GM18508 (cell line): ENCODE measurements around the gene VAMP8.
"Not testable (repeated sequence)": the region's sequence is repeated elsewhere in the genome, so short reads cannot be mapped to it uniquely, and the experiment has no call there.

Source experiments
- ATAC-seq: cut with Tn5 transposase; IDR thresholded peaks from one replicate; pipeline ENCODE4 v1.9.1; 2021; ENCODE audit warnings: moderate number of reproducible peaks; ENCODE audit not compliant: insufficient read depth, unreplicated experiment

VAMP8 gene

DNA sequence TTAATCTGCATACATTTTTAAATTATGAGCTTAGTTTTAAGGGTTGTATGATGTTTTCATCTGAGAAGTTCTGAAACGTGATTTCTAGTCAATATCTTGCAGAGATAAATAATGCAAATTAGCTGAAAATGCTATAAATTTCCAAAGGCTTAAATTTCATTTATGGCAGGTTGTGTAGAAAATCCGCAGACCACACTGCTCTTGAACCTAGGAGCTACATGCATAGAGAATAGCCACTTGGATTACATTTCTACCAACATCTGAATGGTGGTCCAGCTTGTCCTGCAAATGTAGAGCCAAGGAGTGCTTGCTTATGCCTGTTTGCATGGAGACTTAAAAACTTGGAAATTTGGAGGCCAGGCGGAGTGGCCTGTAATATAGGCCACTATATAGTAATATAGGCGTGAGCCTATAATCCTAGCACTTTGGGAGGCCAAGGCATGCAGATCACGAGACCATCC lies 31.6 kb upstream of the VAMP8 start:
- no peak for ATAC-seq

GRCh38 chr2:85547089-85547858 lies 30.1 kb upstream of the VAMP8 start:
- no peak for ATAC-seq

DNA sequence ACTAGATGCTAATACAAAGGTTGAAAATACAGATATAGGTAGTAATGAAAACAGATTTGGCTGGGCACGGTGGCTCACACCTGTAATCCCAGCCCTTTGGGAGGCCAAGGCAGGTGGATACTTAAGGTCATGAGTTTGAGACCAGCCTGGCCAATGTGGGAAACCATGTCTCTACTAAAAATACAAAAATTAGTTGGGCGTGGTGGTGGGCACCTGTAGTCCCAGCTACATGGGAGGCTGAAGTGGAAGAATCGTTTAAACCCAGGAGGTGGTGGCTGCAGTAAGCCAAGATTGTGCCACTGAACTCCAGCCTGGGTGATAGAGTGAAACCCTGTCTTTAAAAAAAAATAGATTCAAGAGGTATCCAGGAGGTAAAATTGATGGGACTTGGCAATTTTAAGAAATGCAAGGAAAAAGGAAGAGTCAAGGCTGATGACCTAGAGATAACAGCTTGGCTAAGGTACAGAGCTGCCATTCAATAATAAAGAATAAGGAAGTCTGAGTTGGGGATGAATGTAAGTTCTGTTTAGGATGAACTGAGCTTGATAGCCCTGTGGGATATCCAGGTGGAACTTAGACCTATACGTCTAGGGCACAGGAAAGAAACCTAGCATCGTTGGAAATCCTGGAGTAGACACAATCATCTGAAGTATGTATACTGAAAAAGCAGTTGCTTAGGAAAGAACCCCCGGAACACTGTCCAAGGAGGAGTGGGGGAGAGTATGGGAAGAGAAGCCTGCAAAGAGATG lies 29.4 kb upstream of the VAMP8 start:
- ATAC-seq: no peak

DNA sequence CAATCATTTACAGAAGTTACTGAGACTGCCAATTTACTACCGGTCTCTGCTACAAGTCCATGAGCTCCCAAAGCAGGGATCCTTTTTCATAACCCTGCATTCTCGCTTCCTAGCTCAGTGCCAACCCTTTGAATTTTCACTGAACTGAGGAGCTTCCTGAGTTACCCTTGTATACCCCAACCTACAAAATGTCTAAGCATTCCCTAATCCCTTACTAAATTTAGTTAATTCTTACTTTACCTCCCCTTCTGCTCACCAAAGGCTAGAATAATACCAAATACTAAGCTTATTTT lies 28.8 kb upstream of the VAMP8 start:
- no peak for ATAC-seq

- no peak for ATAC-seq
Measured at GRCh38 chr2:85549095-85549494, 28.3 kb upstream of the VAMP8 start.

DNA sequence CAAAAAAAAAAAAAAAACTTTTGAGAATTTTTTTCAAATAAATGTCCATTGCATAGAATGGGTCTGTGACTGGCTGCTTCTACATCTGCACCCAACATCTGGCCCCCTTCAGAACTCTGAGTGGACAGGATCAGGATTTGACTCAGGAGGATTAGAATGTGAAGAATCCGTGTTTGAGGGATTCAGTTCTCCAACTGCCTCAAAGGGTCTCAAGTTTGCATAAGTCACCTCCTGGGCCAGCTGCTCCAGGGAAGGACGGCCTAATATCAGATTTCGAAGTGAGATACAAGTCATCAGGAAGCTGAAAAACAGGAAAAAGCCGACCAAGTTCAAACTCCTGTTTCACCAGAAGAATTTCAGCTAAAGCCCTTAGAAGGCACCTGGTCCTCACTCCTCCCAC lies 27.6 kb upstream of the VAMP8 start:
- no peak for ATAC-seq

GRCh38 chr2:85550486-85550885 lies 26.9 kb upstream of the VAMP8 start:
- ATAC-seq: no peak

DNA sequence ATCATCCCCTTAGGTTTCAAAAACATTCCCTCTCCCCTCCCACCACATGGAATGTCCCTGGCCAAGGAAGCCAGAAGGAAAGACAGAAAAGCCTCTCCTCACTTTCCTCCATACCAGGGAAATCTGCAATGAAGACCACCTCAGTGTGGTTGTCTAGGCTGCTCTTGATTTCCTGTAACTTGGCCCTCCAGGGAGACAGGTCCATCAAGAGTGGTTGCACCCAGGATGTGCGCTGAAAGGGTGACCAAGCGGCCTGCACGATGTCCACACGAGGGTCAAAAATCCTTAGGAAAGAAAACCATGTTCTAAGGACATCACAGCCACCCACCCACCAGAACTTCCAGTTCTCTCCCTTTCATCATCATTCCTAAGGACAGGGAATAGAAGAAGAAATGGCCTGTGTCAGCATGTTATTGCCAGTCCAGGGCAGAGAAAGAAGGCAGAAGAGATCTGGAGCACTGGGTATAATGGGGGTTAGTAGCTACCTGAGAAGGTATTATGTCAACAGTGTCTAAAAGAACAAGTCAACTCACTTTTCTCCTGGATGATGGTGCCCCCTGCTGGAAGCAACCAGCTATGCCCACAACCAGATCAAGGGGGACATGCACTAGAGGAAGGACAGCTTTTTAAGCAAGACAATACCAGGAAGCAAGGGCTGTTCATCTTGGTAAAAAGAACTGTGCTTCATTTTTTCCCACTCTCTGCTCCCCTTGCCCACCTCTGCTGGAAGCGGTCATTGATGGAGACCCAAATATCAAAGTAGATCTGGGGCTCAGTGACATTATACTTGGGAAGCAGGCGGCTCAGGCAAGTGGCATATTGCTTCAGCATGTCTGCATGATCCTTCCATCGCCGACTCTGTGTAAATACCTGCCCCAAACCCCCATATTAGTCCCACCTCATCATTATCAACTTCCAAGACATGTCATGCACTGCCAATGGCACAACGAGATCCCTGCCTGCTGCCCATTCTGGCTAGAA lies 25.4 kb upstream of the VAMP8 start:
- no peak for ATAC-seq

GRCh38 chr2:85553184-85553583 lies 24.2 kb upstream of the VAMP8 start:
- no peak for ATAC-seq

DNA sequence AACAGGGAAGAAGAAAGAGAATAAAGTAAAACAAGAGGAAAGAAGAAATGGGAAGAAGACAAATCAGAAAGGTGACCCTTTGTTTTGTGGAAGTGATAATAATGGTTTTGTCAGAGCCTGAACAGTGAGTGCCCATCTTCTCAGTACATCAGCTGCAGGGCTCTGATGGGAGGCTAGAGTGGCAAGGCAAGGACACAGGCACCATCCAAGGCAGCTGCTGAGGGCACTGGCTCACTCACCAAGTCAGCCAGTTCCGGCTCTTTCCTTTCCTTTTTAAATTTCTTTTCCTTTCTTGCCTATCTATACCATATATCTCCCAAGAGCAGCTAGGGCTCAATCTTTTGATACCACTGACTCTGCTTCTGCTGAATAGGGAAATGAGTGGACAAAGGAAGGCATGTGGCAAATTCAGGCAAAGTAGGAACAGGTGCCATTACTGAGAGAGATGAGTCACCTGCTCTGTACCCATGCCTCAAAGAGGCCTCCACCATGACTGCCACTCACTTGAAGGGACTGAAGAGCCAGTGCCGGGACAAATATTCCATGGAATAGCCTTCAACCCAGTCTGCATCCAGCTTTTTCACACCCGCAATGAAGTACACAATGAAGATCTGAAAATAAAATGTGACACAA lies 22.3 kb upstream of the VAMP8 start:
- no peak for ATAC-seq

DNA sequence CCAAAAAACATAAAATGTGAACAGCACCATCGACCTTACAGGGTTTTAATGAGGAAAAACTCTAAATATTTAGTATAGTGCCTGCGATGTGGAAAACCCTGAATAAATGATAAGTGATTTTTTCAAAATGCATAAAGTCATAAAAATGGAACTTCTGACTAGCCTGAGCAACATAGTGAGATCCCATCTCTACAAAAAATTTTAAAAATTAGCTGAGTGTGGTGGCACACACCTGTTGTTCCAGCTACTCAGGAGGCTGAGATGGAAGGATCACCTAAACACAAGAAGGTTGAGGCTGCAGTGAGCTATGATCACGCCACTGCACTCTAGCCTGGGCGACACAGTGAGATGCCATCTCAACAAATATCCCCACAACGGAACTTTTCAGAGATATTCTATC lies 20.3 kb upstream of the VAMP8 start:
- ATAC-seq: no peak

GRCh38 chr2:85558160-85558559 lies 19.2 kb upstream of the VAMP8 start:
- ATAC-seq: no peak

DNA sequence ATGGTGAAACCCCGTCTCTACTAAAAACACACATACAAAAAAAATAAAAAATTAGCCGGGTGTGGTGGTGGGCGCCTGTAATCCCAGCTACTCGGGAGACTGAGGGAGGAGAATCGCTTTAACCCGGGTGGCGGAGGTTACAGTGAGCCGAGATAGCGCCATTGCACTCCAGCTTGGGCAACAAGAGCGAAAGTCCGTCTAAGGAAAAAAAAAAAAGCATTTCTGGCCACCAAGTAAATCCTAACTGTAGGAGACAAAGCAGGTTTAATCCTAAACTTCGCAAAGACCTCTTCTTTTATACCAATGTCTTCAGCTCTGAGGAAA lies 17.0 kb upstream of the VAMP8 start:
- ATAC-seq: not testable (repeated sequence)

DNA sequence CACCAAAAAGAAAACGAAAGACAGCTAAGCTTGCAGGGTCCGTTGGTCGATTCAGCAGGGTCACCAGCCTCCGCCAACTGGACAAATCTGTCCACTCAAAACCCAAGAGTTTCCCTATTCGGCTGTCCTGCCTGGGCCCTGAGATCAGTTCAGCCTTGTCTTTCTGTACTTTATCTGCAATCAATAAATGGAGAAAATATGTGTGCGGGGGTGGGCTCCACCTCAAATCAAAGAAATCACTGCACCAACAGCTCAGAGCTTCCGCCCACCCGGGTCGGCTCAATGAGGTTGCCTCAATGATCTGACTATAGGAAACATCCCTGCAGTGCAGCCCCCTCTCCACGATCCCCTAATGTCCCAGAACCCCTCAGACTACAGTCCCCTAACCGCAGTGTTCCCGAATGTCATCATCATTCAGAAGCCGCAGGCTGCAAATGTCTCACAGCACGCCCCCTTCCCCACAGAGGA lies 16.5 kb upstream of the VAMP8 start:
- ATAC-seq: no peak

DNA sequence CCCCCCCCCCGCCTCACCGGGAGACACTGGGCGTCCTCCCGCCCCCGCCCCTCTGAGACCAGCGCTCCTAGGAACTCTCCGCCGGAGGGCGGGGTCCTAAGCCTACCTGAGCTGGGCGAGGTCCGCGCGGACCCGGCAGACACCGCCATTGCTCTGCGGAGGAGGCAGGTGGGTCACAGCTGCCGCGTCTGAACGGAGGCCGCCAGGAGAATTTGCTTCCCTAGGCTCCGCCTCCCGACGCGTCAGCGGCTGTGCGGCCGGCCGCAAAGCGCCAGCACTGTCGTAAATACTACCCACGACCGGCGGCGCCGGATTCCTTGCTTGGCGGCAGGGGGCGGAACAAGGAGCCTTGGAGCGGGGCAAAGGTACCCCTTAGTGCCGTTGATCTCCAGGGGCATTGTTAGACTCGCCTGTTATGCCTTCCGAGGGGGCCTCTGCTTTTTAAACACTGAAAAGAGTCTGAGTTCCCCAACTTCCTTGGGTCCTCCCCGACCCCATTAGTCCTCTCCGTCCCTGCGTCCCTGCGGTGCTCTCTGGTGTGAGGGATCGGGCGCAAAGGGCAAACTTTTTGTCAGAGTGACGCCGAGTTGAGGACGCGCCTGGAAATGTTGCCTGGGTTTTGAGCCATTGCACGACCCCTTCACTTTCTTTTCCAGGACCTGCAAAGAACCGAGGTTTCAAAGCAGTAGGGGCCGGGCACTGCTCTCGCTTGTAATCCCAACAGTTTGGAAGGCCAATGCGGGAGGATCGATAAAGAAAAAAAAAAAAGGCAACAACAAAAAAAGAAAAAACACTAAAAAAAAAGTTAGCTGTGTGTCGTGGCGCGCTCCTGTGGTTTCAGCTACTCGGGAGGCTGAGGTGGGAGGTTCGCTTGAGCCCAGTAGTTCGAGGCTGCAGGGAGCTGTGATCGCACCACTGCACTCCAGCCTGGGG lies 15.8 kb upstream of the VAMP8 start, which contains the start of gene GGCX:
TSS of gene GGCX (minus strand) at position 214 of the 933 bp plus-strand sequence. CDS start at position 149, 65 bp downstream.
- ATAC-seq: peak; percentile 50

DNA sequence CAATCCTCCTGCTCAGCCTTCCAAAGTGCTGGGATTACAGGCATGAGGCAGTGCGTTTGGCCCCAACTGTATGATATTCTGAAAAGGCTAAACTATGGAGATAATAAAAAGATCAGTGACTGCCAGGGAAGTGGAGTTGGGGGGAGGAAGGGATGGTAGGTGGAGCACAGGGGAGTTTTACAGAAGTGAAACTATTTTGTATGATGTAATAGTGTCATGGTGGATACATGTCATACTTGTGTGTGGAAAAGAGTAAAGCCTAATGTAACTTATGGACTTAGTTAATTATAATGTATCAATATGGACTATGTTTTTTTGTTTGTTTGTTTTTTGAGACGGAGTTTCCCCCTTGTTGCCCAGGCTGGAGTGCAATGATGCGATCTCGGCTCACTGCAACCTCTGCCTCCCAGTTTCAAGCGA lies 13.2 kb upstream of the VAMP8 start:
- ATAC-seq: no peak

DNA sequence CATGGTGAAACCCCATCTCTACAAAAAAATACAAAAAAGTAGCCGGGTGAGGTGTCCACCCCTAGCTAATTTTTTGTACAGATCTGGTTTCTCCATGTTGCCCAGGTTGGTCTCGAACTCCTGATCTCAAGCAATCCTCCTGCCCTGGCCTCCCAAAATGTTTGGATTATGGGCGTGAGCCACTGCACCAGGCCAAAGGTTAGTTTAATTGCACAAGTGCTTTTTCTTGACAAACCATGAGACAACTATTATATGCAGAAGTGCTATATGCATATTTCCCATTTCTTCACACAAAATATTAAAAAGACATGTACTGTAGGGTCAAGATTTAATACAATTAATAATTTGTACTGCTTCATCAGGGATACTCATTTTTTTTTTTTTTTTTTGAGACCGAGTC lies 11.1 kb upstream of the VAMP8 start:
- ATAC-seq: no peak

GRCh38 chr2:85575739-85576138 lies 1.6 kb upstream of the VAMP8 start:
- no peak for ATAC-seq

DNA sequence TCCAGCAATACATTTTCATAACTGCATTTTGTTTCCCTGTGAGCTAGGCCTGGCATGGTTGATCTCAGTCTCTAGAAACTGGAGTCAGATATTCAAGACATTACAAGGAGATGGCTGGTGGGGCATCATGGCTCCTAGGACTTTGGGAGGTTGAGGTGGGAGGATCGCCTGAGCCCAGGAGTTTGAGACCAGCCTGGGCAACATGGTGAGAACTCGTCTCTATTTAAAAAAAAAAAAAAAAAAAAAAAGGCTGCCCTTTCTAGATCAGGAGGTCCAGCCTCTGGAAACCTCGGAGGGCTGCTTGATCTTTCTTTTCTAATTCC lies 362 bp upstream of the VAMP8 start:
- ATAC-seq: no peak
